GM12892 (cell line): ENCODE data around the gene DENND6A.

Source experiments
- POLR2A ChIP-seq: IDR thresholded peaks from 2 replicates; pipeline ENCODE4 v1.6.1; 2011; ENCODE audit warnings: low read depth, low read length, control low read depth
- POLR2AphosphoS5 ChIP-seq: IDR thresholded peaks from 2 replicates; pipeline ENCODE4 v1.6.1; 2011; ENCODE audit warnings: low read depth, low read length, control low read depth
- TAF1 ChIP-seq: IDR thresholded peaks from 2 replicates; pipeline ENCODE4 v1.6.1; 2011; ENCODE audit warnings: low read depth, mild to moderate bottlenecking, control low read depth, low read length, borderline replicate concordance

DNA sequence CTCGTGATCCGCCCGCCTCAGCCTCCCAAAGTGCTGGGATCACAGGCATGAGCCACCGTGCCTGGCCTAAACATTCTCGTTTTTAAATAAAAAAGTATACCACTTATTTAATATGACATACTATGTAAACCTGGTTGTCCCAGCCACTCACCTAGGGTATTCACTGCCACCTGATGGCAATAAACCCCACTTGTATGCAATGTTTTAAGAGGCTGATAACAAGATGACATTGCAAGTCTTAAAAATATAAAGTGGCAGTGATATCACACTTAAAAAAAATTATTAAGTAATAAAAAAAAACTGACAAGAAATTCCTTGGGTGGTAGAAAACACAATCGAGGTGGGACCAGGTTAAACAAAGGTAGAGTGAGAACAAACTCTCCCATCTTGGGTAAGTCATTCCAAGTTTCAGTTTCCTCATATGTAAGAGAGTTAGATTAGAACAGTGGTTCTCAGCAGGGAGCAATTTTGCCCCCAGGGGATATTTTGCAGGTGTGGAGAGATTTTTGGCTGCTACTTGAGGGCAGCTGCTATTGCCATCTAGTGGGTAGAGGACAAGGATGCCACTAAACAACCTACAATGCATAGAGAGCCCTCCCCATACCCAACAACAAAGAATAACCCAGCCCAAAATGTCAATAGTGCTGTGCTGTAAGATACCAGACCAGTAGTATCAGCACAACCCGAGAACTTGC lies 110.3 kb downstream of the DENND6A start:
- TF ChIP-seq POLR2AphosphoS5 (no peak), POLR2A (no peak), TAF1 (no peak)
